HTR-8/SVneo (cell line): ENCODE results near the gene PML.
"Not testable (repeated sequence)": the region's sequence is repeated elsewhere in the genome, so short reads cannot be mapped to it uniquely, and the experiment has no call there.

Experiments
- DNase-seq: peaks from one replicate; pipeline ENCODE4 v3.0.0; 2011; ENCODE audit warnings: low spot score, mixed read lengths; ENCODE audit not compliant: insufficient read length
- FAIRE-seq: peaks from 2 replicates; lab custom pipeline; 2011; peaks lifted over from hg19 to GRCh38; lab: Jason Lieb, UNC

Gene PML

GRCh38 chr15:73957785-73958184, 36.7 kb upstream of the PML start:
- FAIRE-seq (no peak), DNase-seq (no peak)

GRCh38 chr15:73959012-73959581, 35.4 kb upstream of the PML start:
- FAIRE-seq (no peak), DNase-seq (no peak)

- no peak for FAIRE-seq
- no peak for DNase-seq
Measured at GRCh38 chr15:73959801-73960200, 34.7 kb upstream of the PML start.

GRCh38 chr15:73960472-73961070, 33.9 kb upstream of the PML start:
- DNase-seq, FAIRE-seq: not testable (repeated sequence)

GRCh38 chr15:73962433-73962832, 32.1 kb upstream of the PML start:
- no peak for FAIRE-seq
- DNase-seq: no peak

GRCh38 chr15:73964736-73965093, 29.8 kb upstream of the PML start:
- peak; percentile 85 for DNase-seq
- peak; percentile 76 for FAIRE-seq

- FAIRE-seq (no peak), DNase-seq (no peak)
Measured at GRCh38 chr15:73965094-73965757, 29.3 kb upstream of the PML start.

- no peak for DNase-seq
- FAIRE-seq: no peak
Measured at GRCh38 chr15:73965758-73966113, 28.8 kb upstream of the PML start.

- FAIRE-seq (no peak), DNase-seq (no peak)
Measured at GRCh38 chr15:73968461-73968860, 26.1 kb upstream of the PML start.

GRCh38 chr15:73969151-73969759, 25.3 kb upstream of the PML start:
- FAIRE-seq (no peak), DNase-seq (no peak)

- FAIRE-seq: no peak
- peak; percentile 80 for DNase-seq
Measured at GRCh38 chr15:73972984-73973682, 21.4 kb upstream of the PML start.

- not testable (repeated sequence) for FAIRE-seq, DNase-seq
Measured at GRCh38 chr15:73973683-73974200, 20.8 kb upstream of the PML start.

GRCh38 chr15:73975440-73976125, 18.9 kb upstream of the PML start:
- FAIRE-seq, DNase-seq: not testable (repeated sequence)

- DNase-seq: no peak
- no peak for FAIRE-seq
Measured at GRCh38 chr15:73978896-73979295, 15.6 kb upstream of the PML start.

GRCh38 chr15:73979636-73980035, 14.9 kb upstream of the PML start:
- DNase-seq (no peak), FAIRE-seq (no peak)

- DNase-seq (no peak), FAIRE-seq (peak; percentile 9)
Measured at GRCh38 chr15:73981761-73982221, 12.7 kb upstream of the PML start.

- DNase-seq: peak; percentile 55
- FAIRE-seq: peak; percentile 64
Measured at GRCh38 chr15:73982222-73982962, 12.1 kb upstream of the PML start.

- no peak for FAIRE-seq
- DNase-seq: no peak
Measured at GRCh38 chr15:73983211-73983727, 11.2 kb upstream of the PML start.

- no peak for FAIRE-seq
- DNase-seq: no peak
Measured at GRCh38 chr15:73983773-73984172, 10.7 kb upstream of the PML start.
